Brain microvascular endothelial cell (primary cell): Measurements from ENCODE around the gene KMO.

Experiments
- DNase-seq: peaks from one replicate; pipeline ENCODE4 v3.0.0-alpha.2; 2020
- H3K27ac ChIP-seq: fragments of 250-450 bp; sonication (Bioruptor Pico); 2 replicates; pipeline ENCODE4 v1.5.1; 2020; ENCODE audit warnings: mild to moderate bottlenecking, moderate library complexity
- H3K27me3 ChIP-seq: fragments of 250-450 bp; sonication (Bioruptor Pico); replicated peaks from 2 replicates; pipeline ENCODE4 v1.5.1; 2020; ENCODE audit warnings: mild to moderate bottlenecking
- H3K36me3 ChIP-seq: fragments of 250-450 bp; sonication (Bioruptor Pico); replicated peaks from 2 replicates; pipeline ENCODE4 v1.5.1; 2020; ENCODE audit warnings: mild to moderate bottlenecking
- H3K4me3 ChIP-seq: 2 replicates; pipeline ENCODE4 v1.5.1; 2011; ENCODE audit warnings: low read depth, mild to moderate bottlenecking, control low read depth, low read length, moderate library complexity
- in situ Hi-C: cut with HindIII; loops from 2 replicates; pipeline ENCODE4 v1.10.0; 2017; ENCODE audit warnings: low sequenced_read_pairs, low pct_ligation_motif_present
- TF ChIP-seq, protein P1 (sequence below): IDR thresholded peaks from 2 replicates; pipeline ENCODE4 v1.5.1; 2011; ENCODE audit warnings: low read depth, mild to moderate bottlenecking, moderate library complexity, low read length, control low read depth, inconsistent platforms; ENCODE audit errors: missing control alignments

The KMO gene

DNA sequence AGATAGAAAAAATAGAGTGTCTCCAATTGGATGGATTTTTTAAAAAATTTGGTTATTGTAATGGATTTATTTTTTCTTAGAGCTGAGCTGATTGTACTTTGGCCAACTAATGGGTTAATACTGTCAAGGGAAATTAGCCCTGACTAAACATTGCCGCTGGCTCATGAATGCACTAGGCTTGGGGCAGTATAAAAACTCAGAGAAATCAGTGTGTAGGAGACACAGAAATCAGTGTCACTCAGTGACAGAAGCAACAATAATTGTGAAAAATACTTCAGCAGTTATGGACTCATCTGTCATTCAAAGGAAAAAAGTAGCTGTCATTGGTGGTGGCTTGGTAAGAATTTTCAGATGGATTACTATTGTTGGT is at the start of gene KMO:
Gene KMO, plus strand, starts transcription at position 217 of the 370 bp plus-strand sequence. Its CDS starts 67 bp downstream, at position 284.
- Histone ChIP-seq H3K27ac (peak within 1 kb of the TSS; percentile 14), H3K36me3 (no peaks in the 10 kb centered on the region), H3K27me3 (peaks cover 2% of the 10 kb centered on the region), H3K4me3 (peak within 1 kb of the TSS; percentile 55)
- no peak for DNase-seq
- in situ Hi-C loops, result loop anchor here (25.0 kb wide), 1 partner anchor 305 kb away; the partner anchor contains the start of gene EXO1
- TF ChIP-seq, protein P1, sequence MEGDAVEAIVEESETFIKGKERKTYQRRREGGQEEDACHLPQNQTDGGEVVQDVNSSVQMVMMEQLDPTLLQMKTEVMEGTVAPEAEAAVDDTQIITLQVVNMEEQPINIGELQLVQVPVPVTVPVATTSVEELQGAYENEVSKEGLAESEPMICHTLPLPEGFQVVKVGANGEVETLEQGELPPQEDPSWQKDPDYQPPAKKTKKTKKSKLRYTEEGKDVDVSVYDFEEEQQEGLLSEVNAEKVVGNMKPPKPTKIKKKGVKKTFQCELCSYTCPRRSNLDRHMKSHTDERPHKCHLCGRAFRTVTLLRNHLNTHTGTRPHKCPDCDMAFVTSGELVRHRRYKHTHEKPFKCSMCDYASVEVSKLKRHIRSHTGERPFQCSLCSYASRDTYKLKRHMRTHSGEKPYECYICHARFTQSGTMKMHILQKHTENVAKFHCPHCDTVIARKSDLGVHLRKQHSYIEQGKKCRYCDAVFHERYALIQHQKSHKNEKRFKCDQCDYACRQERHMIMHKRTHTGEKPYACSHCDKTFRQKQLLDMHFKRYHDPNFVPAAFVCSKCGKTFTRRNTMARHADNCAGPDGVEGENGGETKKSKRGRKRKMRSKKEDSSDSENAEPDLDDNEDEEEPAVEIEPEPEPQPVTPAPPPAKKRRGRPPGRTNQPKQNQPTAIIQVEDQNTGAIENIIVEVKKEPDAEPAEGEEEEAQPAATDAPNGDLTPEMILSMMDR, result no peak

DNA sequence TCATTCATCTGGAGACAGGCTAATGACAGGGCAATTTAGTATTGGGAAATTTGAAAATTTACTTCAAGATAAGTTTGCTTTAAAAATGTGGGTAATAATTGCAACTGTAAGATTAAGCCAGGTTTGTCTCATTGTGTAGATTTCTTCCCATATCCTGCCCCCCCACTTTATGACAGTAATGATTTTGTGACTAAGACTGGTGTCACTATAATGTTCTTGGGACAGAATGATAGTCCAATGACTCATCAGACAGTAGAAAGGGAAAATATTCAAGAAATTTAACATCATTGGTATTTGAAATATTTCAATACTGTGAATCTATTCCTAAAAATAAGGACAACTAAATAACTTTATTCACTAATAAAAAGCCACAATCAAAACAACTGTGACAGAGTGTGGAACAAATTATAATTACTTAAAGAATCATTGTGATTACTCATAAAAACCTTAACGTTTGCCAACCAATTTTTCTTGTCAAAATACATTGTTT is 49.4 kb upstream of the KMO start:
- DNase-seq, result peak; percentile 41
- H3K4me3 ChIP-seq, result no peak overlapping the region
- H3K27ac ChIP-seq, result peak overlapping the region; percentile 35
- no peaks in the 10 kb centered on the region for H3K36me3 ChIP-seq
- TF ChIP-seq, protein P1, result no peak
- in situ Hi-C loops, result no loop called here
- H3K27me3 ChIP-seq, result no peaks in the 10 kb centered on the region

DNA sequence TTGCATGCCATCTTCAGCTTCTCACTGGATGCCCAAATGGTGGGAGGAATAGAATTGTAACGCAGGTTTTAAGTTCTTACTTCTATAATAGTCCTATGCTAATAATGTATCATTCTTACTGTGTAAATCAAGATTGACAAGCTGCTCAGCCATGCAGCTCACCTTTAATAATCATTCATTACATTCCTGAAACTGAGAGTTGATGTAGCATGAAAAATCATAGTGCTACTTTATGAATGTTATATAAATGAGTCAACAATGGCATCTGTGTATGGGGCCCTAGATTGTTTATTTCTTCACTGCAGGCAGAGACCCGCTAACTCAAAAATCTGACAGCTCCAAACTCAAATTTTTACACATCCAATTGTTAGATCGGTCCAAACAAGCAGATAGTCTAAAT is 47.0 kb upstream of the KMO start:
- no peak overlapping the region for H3K27ac ChIP-seq
- no peaks in the 10 kb centered on the region for H3K27me3 ChIP-seq
- TF ChIP-seq, protein P1, result no peak
- in situ Hi-C loops, result no loop called here
- H3K4me3 ChIP-seq, result no peak overlapping the region
- H3K36me3 ChIP-seq, result no peaks in the 10 kb centered on the region
- DNase-seq, result no peak

DNA sequence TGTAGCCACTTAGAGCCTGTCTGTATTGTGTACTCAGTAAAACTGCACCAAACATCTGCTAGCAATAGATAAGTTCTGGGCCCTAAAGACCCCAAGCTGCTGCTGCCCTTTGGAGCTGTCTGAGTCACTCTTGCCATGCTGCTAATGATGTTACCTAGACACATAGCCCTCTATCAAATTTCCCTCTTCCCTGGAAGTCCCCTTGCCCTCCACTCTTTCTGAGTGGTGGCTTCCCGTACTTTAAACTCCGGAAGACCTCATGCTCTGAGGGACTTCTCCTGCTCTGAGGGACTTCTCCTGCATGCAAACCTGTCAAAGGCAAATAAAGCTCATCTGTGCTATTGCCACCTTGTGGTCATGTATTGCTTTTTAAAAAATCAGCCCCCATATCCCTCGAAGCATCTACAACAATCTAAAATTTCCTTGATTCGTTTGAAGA is 46.6 kb upstream of the KMO start:
- TF ChIP-seq, protein P1, result peak; percentile 61
- H3K27ac ChIP-seq, result no peak overlapping the region
- in situ Hi-C loops, result no loop called here
- H3K36me3 ChIP-seq, result no peaks in the 10 kb centered on the region
- no peak overlapping the region for H3K4me3 ChIP-seq
- DNase-seq, result peak; percentile 18
- H3K27me3 ChIP-seq, result no peaks in the 10 kb centered on the region

DNA sequence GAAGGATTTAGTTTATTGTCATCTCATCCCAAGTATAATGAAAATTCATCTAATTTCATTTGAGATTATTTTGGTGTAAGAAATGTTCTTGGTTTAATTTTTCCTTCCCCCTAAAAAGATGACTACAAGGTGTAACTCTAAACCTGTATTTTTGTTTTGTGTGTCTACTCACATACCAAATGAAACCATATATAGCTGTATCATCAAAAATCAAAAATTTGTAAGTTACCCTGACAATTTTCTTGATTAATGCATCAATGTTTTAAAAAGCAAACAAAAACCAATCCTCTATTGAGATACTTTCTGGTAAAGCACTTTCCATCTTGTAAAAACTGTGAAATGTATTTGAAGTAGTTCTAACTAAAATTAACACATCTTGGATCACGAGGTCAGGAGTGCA is 43.4 kb upstream of the KMO start:
- in situ Hi-C loops, result no loop called here
- Histone ChIP-seq H3K36me3 (no peaks in the 10 kb centered on the region), H3K27ac (no peak overlapping the region), H3K4me3 (no peak overlapping the region), H3K27me3 (no peaks in the 10 kb centered on the region)
- TF ChIP-seq, protein P1, result no peak
- DNase-seq, result no peak

DNA sequence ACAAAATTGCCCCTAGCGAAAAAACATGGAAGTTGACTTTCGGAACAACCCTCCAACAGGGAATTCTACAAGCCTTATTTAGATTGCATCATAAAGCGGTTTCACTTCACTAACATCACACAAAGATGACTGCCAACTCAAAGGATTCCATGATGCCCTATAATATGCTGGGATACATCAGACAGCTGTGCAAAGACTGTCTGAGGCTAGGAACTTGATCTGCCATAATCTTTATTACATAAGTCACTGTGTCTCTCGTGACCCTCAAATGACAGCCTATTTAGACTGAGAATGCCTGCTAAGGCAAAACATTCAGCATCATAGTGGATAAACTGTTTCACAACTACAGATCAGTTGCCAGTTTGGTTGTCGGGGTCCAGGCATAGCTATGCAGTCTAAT is 36.4 kb upstream of the KMO start:
- no peak for DNase-seq
- in situ Hi-C loops, result no loop called here
- Histone ChIP-seq H3K27me3 (no peaks in the 10 kb centered on the region), H3K27ac (no peak overlapping the region), H3K4me3 (no peak overlapping the region), H3K36me3 (peaks cover 19% of the 10 kb centered on the region)
- TF ChIP-seq, protein P1, result no peak
